SU-DHL-6 (cell line): ENCODE results near the gene CAMK1D.

Experiments
- H2AFZ ChIP-seq: fragments of 200-600 bp; sonication (generic); 2 replicates; pipeline ENCODE4 v1.6.1; 2014; ENCODE audit warnings: low read depth, mild to moderate bottlenecking, moderate library complexity, mixed read lengths, antibody characterized with exemption, low read length; ENCODE audit not compliant: severe bottlenecking
- H3F3A ChIP-seq: fragments of 200-600 bp; shearing (Covaris generic); 2 replicates; pipeline ENCODE4 v1.6.0; 2016; ENCODE audit warnings: antibody characterized with exemption, mild to moderate bottlenecking; ENCODE audit not compliant: insufficient read depth
- H3K27ac ChIP-seq: fragments of 200-600 bp; sonication (generic); 2 replicates; pipeline ENCODE4 v1.5.1; 2016; ENCODE audit warnings: low read depth, mild to moderate bottlenecking, low read length, moderate library complexity, mixed read lengths
- H3K27me3 ChIP-seq: fragments of 200-600 bp; sonication (generic), shearing (Covaris generic); 2 replicates; pipeline ENCODE4 v1.6.0; 2014; ENCODE audit warnings: mild to moderate bottlenecking, low read length
- H3K36me3 ChIP-seq: fragments of 200-600 bp; sonication (generic); 2 replicates; pipeline ENCODE4 v1.6.1; 2014; ENCODE audit warnings: mild to moderate bottlenecking, low read length, mixed read lengths
- H3K4me2 ChIP-seq: fragments of 300-600, 200-600 bp; shearing (Covaris generic), sonication (generic); 2 replicates; pipeline ENCODE4 v1.6.0; 2014; ENCODE audit warnings: low read length, low read depth, mild to moderate bottlenecking; ENCODE audit not compliant: poor library complexity, severe bottlenecking
- H3K4me3 ChIP-seq: fragments of 200-600 bp; sonication (generic); 2 replicates; pipeline ENCODE4 v1.5.1; 2014; ENCODE audit warnings: antibody characterized with exemption, low read length, mild to moderate bottlenecking, mixed read lengths; ENCODE audit not compliant: insufficient read depth, poor library complexity, severe bottlenecking
- H3K79me2 ChIP-seq: fragments of 200-600 bp; sonication (generic); 2 replicates; pipeline ENCODE4 v1.6.1; 2014; ENCODE audit warnings: mild to moderate bottlenecking, low read length, moderate library complexity; ENCODE audit not compliant: insufficient read depth
- H3K9ac ChIP-seq: fragments of 200-600 bp; sonication (generic); 2 replicates; pipeline ENCODE4 v1.7.0; 2014; ENCODE audit warnings: mild to moderate bottlenecking, low read length
- H3K9me2 ChIP-seq: fragments of 200-600 bp; sonication (generic); replicated peaks from 2 replicates; pipeline ENCODE4 v1.6.1; 2014; ENCODE audit warnings: low read length; ENCODE audit not compliant: insufficient read depth
- H3K9me3 ChIP-seq: fragments of 200-600 bp; sonication (generic); 2 replicates; pipeline ENCODE4 v1.6.1; 2014; ENCODE audit warnings: low read length, mixed read lengths; ENCODE audit not compliant: insufficient read depth
- H4K20me1 ChIP-seq: fragments of 200-600 bp; sonication (generic); 2 replicates; pipeline ENCODE4 v1.6.1; 2014; ENCODE audit warnings: low read depth, mild to moderate bottlenecking, antibody characterized with exemption, low read length, moderate library complexity, mixed read lengths
- EZH2phosphoT487 ChIP-seq: fragments of 200-600 bp; sonication (generic), shearing (Covaris generic); conservative IDR thresholded peaks from 2 replicates; pipeline ENCODE4 v1.6.1; 2018; ENCODE audit warnings: mild to moderate bottlenecking, antibody characterized with exemption, low read length, moderate library complexity, mixed read lengths
- TF ChIP-seq, protein P1 (sequence below): fragments of 200-600 bp; sonication (generic); IDR thresholded peaks from one replicate; pipeline ENCODE4 v1.5.1; 2017; ENCODE audit warnings: antibody characterized with exemption, mild to moderate bottlenecking, low read length, moderate library complexity; ENCODE audit not compliant: insufficient read depth, poor library complexity, severe bottlenecking

Gene CAMK1D

DNA sequence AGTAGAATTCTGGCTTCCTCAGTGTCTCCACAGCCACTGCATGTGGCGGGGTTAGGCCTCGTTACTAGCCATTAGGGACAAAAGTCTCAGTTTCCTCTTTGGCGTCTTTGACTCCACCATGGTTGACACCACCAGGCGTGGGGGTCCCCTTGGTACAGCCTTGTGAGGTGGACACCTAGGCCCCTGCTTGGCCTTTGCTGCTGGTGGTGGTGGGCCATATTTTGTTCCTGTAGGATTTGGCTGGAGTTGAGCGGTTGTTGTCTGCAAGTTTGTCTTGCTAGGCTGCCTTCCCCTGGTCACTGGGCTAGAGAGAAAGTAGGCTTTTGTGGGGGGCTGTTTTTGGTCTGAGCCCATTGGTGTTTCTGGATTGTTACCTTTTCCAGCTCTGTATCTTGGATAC, 272.7 kb downstream of the CAMK1D start:
- no peak for TF ChIP-seq EZH2phosphoT487
- Histone ChIP-seq H3K4me2 (no peak overlapping the region), H3K27me3 (no peaks in the 10 kb centered on the region), H3K4me3 (no peak overlapping the region), H2AFZ (no peak overlapping the region), H3K9me3 (no peaks in the 10 kb centered on the region), H3K27ac (no peak overlapping the region), H3K36me3 (no peaks in the 10 kb centered on the region), H3F3A (0 out of 2 replicates have a peak, but pooled peaks cover 10% of the 10 kb centered on the region), H3K79me2 (peaks cover 91% of the 10 kb centered on the region), H4K20me1 (peaks cover 8% of the 10 kb centered on the region), H3K9ac (no peak overlapping the region), H3K9me2 (no peaks in the 10 kb centered on the region)

DNA sequence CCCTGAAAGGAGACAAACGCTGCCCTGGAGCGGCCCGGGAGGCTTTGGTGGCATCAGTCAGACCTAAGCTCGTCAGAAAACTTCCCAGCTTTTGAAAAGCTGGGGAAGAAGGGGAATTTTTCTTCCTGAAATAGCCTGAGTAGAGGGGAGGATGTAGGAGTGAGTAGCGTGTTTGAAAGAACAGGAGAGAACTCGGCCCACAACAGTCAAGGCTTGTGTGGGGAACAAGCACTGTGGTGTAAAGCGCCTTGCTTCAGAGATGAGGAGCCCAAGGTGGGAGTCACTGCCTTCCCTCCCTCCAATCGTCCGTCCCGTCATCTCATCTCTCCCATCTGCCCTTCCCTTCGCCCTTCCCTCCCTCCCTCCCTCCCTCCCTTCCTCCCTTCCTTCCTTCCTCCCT, 273.3 kb downstream of the CAMK1D start:
- no peak overlapping the region for H3K27ac ChIP-seq
- H4K20me1 ChIP-seq = peaks cover 8% of the 10 kb centered on the region
- no peak overlapping the region for H3K4me3 ChIP-seq
- no peak overlapping the region for H3K9ac ChIP-seq
- H3F3A ChIP-seq = 0 out of 2 replicates have a peak, but pooled peaks cover 10% of the 10 kb centered on the region
- H3K27me3 ChIP-seq = no peaks in the 10 kb centered on the region
- no peaks in the 10 kb centered on the region for H3K9me2 ChIP-seq
- H3K4me2 ChIP-seq = no peak overlapping the region
- peaks cover 88% of the 10 kb centered on the region for H3K79me2 ChIP-seq
- no peaks in the 10 kb centered on the region for H3K9me3 ChIP-seq
- H3K36me3 ChIP-seq = no peaks in the 10 kb centered on the region
- TF ChIP-seq, protein P1, sequence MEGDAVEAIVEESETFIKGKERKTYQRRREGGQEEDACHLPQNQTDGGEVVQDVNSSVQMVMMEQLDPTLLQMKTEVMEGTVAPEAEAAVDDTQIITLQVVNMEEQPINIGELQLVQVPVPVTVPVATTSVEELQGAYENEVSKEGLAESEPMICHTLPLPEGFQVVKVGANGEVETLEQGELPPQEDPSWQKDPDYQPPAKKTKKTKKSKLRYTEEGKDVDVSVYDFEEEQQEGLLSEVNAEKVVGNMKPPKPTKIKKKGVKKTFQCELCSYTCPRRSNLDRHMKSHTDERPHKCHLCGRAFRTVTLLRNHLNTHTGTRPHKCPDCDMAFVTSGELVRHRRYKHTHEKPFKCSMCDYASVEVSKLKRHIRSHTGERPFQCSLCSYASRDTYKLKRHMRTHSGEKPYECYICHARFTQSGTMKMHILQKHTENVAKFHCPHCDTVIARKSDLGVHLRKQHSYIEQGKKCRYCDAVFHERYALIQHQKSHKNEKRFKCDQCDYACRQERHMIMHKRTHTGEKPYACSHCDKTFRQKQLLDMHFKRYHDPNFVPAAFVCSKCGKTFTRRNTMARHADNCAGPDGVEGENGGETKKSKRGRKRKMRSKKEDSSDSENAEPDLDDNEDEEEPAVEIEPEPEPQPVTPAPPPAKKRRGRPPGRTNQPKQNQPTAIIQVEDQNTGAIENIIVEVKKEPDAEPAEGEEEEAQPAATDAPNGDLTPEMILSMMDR = no peak
- TF ChIP-seq EZH2phosphoT487 = no peak
- H2AFZ ChIP-seq = no peak overlapping the region

- H3K9me3 ChIP-seq = no peaks in the 10 kb centered on the region
- peaks cover 86% of the 10 kb centered on the region for H3K79me2 ChIP-seq
- TF ChIP-seq, protein P1 = no peak
- no peak for TF ChIP-seq EZH2phosphoT487
- 0 out of 2 replicates have a peak, but pooled peaks cover 7% of the 10 kb centered on the region for H3F3A ChIP-seq
- no peak overlapping the region for H3K4me2 ChIP-seq
- no peak overlapping the region for H3K9ac ChIP-seq
- no peaks in the 10 kb centered on the region for H3K27me3 ChIP-seq
- no peak overlapping the region for H3K27ac ChIP-seq
- H3K9me2 ChIP-seq = no peaks in the 10 kb centered on the region
- no peak overlapping the region for H3K4me3 ChIP-seq
- H3K36me3 ChIP-seq = no peaks in the 10 kb centered on the region
- peaks cover 8% of the 10 kb centered on the region for H4K20me1 ChIP-seq
- H2AFZ ChIP-seq = no peak overlapping the region
Observed at GRCh38 chr10:12625393-12626023, 276.2 kb downstream of the CAMK1D start.

DNA sequence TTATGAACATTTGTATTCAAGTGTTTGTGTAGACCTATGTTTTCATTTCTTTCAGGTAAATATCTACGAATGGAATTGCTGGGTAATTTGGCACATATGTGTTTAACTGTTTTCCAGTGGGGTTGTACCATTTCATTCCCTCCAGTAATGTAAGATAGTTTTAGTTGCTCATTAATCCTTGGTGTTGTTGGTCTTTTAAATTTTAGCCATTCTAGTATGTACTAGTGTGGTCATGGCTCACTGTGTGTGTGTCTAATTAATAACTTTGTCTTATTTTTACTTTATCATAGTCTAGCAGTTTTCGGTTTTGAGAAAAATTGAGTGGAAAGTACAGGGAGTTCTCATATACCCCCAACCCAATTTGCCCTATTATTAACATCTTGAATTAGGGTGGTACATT, 278.8 kb downstream of the CAMK1D start:
- no peak overlapping the region for H2AFZ ChIP-seq
- peaks cover 8% of the 10 kb centered on the region for H4K20me1 ChIP-seq
- H3K36me3 ChIP-seq = no peaks in the 10 kb centered on the region
- H3K4me2 ChIP-seq = no peak overlapping the region
- TF ChIP-seq, protein P1 = no peak
- no peak for TF ChIP-seq EZH2phosphoT487
- no peaks in the 10 kb centered on the region for H3K9me3 ChIP-seq
- 0 out of 2 replicates have a peak, but pooled peaks cover 7% of the 10 kb centered on the region for H3F3A ChIP-seq
- no peaks in the 10 kb centered on the region for H3K9me2 ChIP-seq
- H3K27me3 ChIP-seq = no peaks in the 10 kb centered on the region
- peaks cover 81% of the 10 kb centered on the region for H3K79me2 ChIP-seq
- H3K9ac ChIP-seq = no peak overlapping the region
- no peak overlapping the region for H3K27ac ChIP-seq
- H3K4me3 ChIP-seq = no peak overlapping the region
